B cell (primary cell): ENCODE measurements around the gene RORB. TPM values are rescaled to one million over a fixed set of nuclear protein-coding genes. Genes with fewer than 3 reads are reported as not detected.

Experiments used
- ATAC-seq: fragments of 200-7000 bp; cut with Tn5 transposase; one replicate; pipeline ENCODE4 v1.10.0; 2021; ENCODE audit warnings: low read depth, mild to moderate bottlenecking, moderate number of reproducible peaks, moderate library complexity
- CTCF ChIA-PET: fragments of 350-600 bp; sonication (Branson Sonifier 250); formaldehyde crosslinking; loops from one replicate; lab custom pipeline; 2021; ENCODE audit warnings: antibody characterized with exemption, inconsistent platforms; lab: Charles Lee
- POLR2A ChIA-PET: fragments of 350-600 bp; sonication (Branson Sonifier 250); formaldehyde crosslinking; loops from one replicate; lab custom pipeline; 2021; ENCODE audit warnings: antibody characterized with exemption; lab: Charles Lee
- DNase-seq: peaks from one replicate; pipeline ENCODE4 v3.0.0; 2013
- H2AFZ ChIP-seq: 2 replicates; pipeline ENCODE4 v1.6.1; 2012; ENCODE audit warnings: mild to moderate bottlenecking, low read depth, low read length; ENCODE audit not compliant: insufficient read depth, poor library complexity, severe bottlenecking
- H3K27ac ChIP-seq, 2 donors: 1 replicate in 1 of 2; 2 replicates in 1 of 2; pipeline ENCODE4 v1.5.1; 2012 to 2013; ENCODE audit warnings: low read length in 2 of 2, mild to moderate bottlenecking in 2 of 2, moderate library complexity in 1 of 2
- H3K27me3 ChIP-seq, 4 experiments: fragments of 200-600 bp in 1 of 4; sonication (generic) in 1 of 4; replicated peaks in 1 of 4; 1 replicate in 2 of 4; 2 replicates in 2 of 4; pipeline versions ENCODE4 v1.6.1 to v1.7.0; 2013 to 2016; ENCODE audit warnings: low read length in 3 of 4, mild to moderate bottlenecking in 2 of 4, mixed read lengths in 1 of 4, moderate library complexity in 1 of 4; ENCODE audit not compliant: insufficient read depth in 4 of 4, control insufficient read depth in 3 of 4; ENCODE audit errors: control extremely low read depth in 1 of 4
- H3K36me3 ChIP-seq, 2 experiments: replicated peaks in 1 of 2; 1 replicate in 1 of 2; 2 replicates in 1 of 2; pipeline versions ENCODE4 v1.6.1 to v1.7.1; 2013; ENCODE audit warnings: low read length in 1 of 2; ENCODE audit not compliant: insufficient read depth in 2 of 2, control insufficient read depth in 1 of 2; ENCODE audit errors: control extremely low read depth in 1 of 2, extremely low read depth in 1 of 2
- H3K4me1 ChIP-seq, 2 donors: fragments of 200-600 bp in 1 of 2; sonication (generic) in 1 of 2; 1 replicate in 1 of 2; 2 replicates in 1 of 2; pipeline versions ENCODE4 v1.5.1 to v1.6.1; 2013 to 2017; ENCODE audit warnings: low read length in 2 of 2; ENCODE audit not compliant: control insufficient read depth in 2 of 2, insufficient read depth in 2 of 2
- H3K4me2 ChIP-seq: replicated peaks from 2 replicates; pipeline ENCODE3; 2012; ENCODE audit warnings: mild to moderate bottlenecking, low read depth, low read length; ENCODE audit not compliant: poor library complexity, severe bottlenecking
- H3K4me3 ChIP-seq, 5 experiments: fragments of 200-600 bp in 1 of 5; sonication (generic) in 1 of 5; 1 replicate in 3 of 5; 2 replicates in 2 of 5; pipeline versions ENCODE4 v1.5.1 to v1.7.0; 2011 to 2016; ENCODE audit warnings: low read length in 4 of 5, mild to moderate bottlenecking in 4 of 5, low read depth in 2 of 5, control low read depth in 1 of 5, moderate library complexity in 1 of 5; ENCODE audit not compliant: insufficient read depth in 1 of 5; ENCODE audit errors: control extremely low read depth in 1 of 5, extremely low read depth in 1 of 5
- H3K79me2 ChIP-seq: fragments of 200-600 bp; sonication (generic); one replicate; pipeline ENCODE4 v1.6.0; 2016; ENCODE audit warnings: low read length; ENCODE audit not compliant: control insufficient read depth, insufficient read depth
- H3K9ac ChIP-seq: fragments of 200-600 bp; sonication (generic); 2 replicates; pipeline ENCODE4 v1.6.1; 2017; ENCODE audit warnings: mild to moderate bottlenecking, low read length, moderate library complexity
- H3K9me3 ChIP-seq, 3 donors: one replicate each; pipeline versions ENCODE4 v1.6.1 to v1.7.1; 2013; ENCODE audit warnings: low read length in 2 of 3; ENCODE audit not compliant: control insufficient read depth in 2 of 3, insufficient read depth in 1 of 3; ENCODE audit errors: control extremely low read depth in 1 of 3
- H4K20me1 ChIP-seq: 2 replicates; pipeline ENCODE4 v1.6.0; 2012; ENCODE audit warnings: mild to moderate bottlenecking, low read length; ENCODE audit not compliant: insufficient read depth, control insufficient read depth, poor library complexity, severe bottlenecking
- H3K27ac Mint-ChIP-seq: one replicate; pipeline ENCODE4 v1.8.0; 2021; ENCODE audit warnings: mixed read lengths
- H3K27me3 Mint-ChIP-seq: one replicate; pipeline ENCODE4 v1.8.0; 2021; ENCODE audit warnings: mixed read lengths
- H3K4me1 Mint-ChIP-seq: one replicate; pipeline ENCODE4 v1.8.0; 2021; ENCODE audit warnings: mixed read lengths
- H3K4me3 Mint-ChIP-seq: one replicate; pipeline ENCODE4 v1.8.0; 2021; ENCODE audit warnings: mixed read lengths
- H3K9me3 Mint-ChIP-seq: one replicate; pipeline ENCODE4 v1.8.0; 2022; ENCODE audit warnings: mixed read lengths; ENCODE audit not compliant: insufficient read depth
- CTCF ChIP-seq: fragments of 200-600 bp; IDR thresholded peaks from one replicate; pipeline ENCODE4 v1.8.0; 2022; ENCODE audit warnings: antibody characterized with exemption, mild to moderate bottlenecking
- EZH2 ChIP-seq: IDR thresholded peaks from 2 replicates; pipeline ENCODE4 v1.6.1; 2012; ENCODE audit warnings: borderline replicate concordance, low read depth, mild to moderate bottlenecking, moderate library complexity, low read length; ENCODE audit not compliant: insufficient read depth, poor library complexity, severe bottlenecking
- WGBS: methylation state at CpG from one replicate; pipeline ENCODE4 v1.1.5; 2013; ENCODE audit warnings: missing lambda C conversion rate; ENCODE audit not compliant: insufficient coverage; 5-methylcytosine and 5-hydroxymethylcytosine counted together
- intact Hi-C: fragments of 100-400 bp; cut with micrococcal nuclease; formaldehyde crosslinking; loops from one replicate; pipeline ENCODE4 v1.10.0; 2022
- polyA plus RNA-seq: library from polyadenylated mRNA; depleted of rRNA; stranded (reverse); fragments of >200 nt; gene quantifications from 2 replicates; pipeline ENCODE4 v1.2.3, GENCODE V29; 2012
- total RNA-seq, 2 donors: library from RNA; stranded (reverse); fragments of 120-200 nt in 1 of 2; gene quantifications; 1 replicate in 1 of 2; 2 replicates in 1 of 2; pipeline versions ENCODE4 v1.2.3 to v1.2.4, GENCODE V29; 2013 to 2022

The RORB gene
- total and polyA plus RNA-seq, 2 donors (not counting 1 experiment from before 2014, with no cell fraction given), result 0.01 TPM; not detected in 1

- no CpG with 5 or more reads among the region's 2 CpGs for WGBS
- Histone ChIP-seq H2AFZ (no peak overlapping the region), H3K36me3 (no peaks in the 10 kb centered on the region), H3K27ac (no peak overlapping the region), H3K79me2 (no peaks in the 10 kb centered on the region), H4K20me1 (no peaks in the 10 kb centered on the region), H3K4me3 (no peak overlapping the region), H3K27me3 (no peaks in the 10 kb centered on the region), H3K4me1 (peaks cover 8 to 9% of the 10 kb centered on the region in 2 donors), H3K4me2 (no peak overlapping the region), H3K9me3 (no peaks in the 10 kb centered on the region), H3K9ac (no peak overlapping the region)
- H3K4me1 Mint-ChIP-seq, result peaks cover 22% of the 10 kb centered on the region
- DNase-seq (no peak), ATAC-seq (no peak)
- no peak overlapping the region for H3K27ac Mint-ChIP-seq
- ChIA-PET CTCF (no interaction called here), POLR2A (no interaction called here)
- peaks cover 9% of the 10 kb centered on the region for H3K27me3 Mint-ChIP-seq
- intact Hi-C loops, result no loop called here
- no peak overlapping the region for H3K4me3 Mint-ChIP-seq
- TF ChIP-seq EZH2 (no peak), CTCF (no peak)
- H3K9me3 Mint-ChIP-seq, result no peaks in the 10 kb centered on the region
Observed at GRCh38 chr9:74595286-74595685, 98.2 kb downstream of the RORB start.

GRCh38 chr9:74598874-74599273 lies 101.7 kb downstream of the RORB start:
- POLR2A ChIA-PET, result no interaction called here
- ATAC-seq, result no peak
- TF ChIP-seq EZH2, result no peak
- no peak for TF ChIP-seq CTCF
- Histone ChIP-seq H3K4me1 (no peaks in the 10 kb centered on the region), H2AFZ (no peak overlapping the region), H4K20me1 (no peaks in the 10 kb centered on the region), H3K4me2 (no peak overlapping the region), H3K9ac (no peak overlapping the region), H3K27me3 (no peaks in the 10 kb centered on the region), H3K27ac (no peak overlapping the region), H3K79me2 (no peaks in the 10 kb centered on the region), H3K4me3 (no peak overlapping the region), H3K9me3 (no peaks in the 10 kb centered on the region), H3K36me3 (no peaks in the 10 kb centered on the region)
- DNase-seq, result no peak
- CTCF ChIA-PET, result no interaction called here
- peaks cover 3% of the 10 kb centered on the region for H3K4me1 Mint-ChIP-seq
- no peak overlapping the region for H3K27ac Mint-ChIP-seq
- intact Hi-C loops, result no loop called here
- 40% methylated on average over 1 of the region's 3 CpGs for WGBS
- no peak overlapping the region for H3K4me3 Mint-ChIP-seq
- peaks cover 13% of the 10 kb centered on the region for H3K27me3 Mint-ChIP-seq
- no peaks in the 10 kb centered on the region for H3K9me3 Mint-ChIP-seq
